ENCODE results near the gene TACC2. TPM values are rescaled to one million over a fixed set of nuclear protein-coding genes. Genes with fewer than 3 reads are reported as not detected.

The TACC2 gene
- total RNA-seq, 1 experiment from 2014 or later: 15.8 TPM

DNA sequence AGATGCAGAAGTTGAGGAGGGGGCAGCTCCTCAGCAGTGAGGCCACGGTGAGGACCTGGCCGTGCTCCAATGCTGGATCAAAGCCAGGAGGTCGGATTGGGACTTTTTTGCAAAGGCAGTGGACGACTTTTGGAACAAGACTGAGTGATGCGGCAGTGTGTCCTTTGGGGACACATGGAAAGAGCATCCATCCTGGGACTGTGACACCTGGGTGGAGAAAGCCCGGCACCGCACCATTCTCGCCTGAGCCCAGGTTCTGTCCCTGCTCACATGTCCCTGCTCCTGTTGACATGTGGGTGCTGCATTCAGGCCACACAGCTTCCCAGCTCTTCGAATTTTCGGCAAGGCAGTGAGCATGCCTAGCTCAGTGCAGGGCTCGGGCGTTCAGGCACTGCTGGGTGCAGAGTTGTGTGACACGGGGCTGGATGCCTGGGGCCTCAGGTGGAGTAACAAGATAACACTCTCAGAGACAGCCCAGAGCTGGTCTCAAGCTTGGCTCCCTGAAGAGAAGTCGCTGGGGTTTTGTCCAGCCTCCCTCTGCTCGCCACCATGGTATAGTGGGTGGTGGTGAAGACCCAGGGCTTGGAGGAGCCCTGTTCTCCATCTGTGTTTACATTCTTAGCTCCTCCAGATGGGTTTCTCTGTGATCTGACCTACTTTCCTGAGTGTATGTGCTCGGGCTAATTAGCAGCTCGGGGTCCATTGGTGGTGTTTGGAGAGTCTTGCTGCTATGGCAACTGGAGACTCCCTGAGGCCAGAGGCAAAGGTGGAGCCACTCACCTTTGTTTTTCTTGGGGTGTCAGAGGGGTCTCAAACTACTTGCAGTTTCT, 170.4 kb downstream of the TACC2 start:
- Histone ChIP-seq H3K27ac (no peak overlapping the region), H3K36me3 (ENCODE audit: low read depth) (no peaks in the 10 kb centered on the region), H3K4me1 (replicated peaks; ENCODE audit: insufficient read depth) (no peaks in the 10 kb centered on the region), H3K4me2 (no peak overlapping the region), H3K9me2 (ENCODE audit: insufficient read depth) (no peaks in the 10 kb centered on the region), H3K4me3 (no peak overlapping the region), H3F3A (ENCODE audit: insufficient read depth, low read depth) (no peaks in the 10 kb centered on the region), H3K79me2 (ENCODE audit: low read depth) (no peaks in the 10 kb centered on the region), H2AFZ (no peak overlapping the region), H3K27me3 (ENCODE audit: insufficient read depth, low read depth) (no peaks in the 10 kb centered on the region), H3K9me3 (ENCODE audit: insufficient read depth, low read depth) (no peaks in the 10 kb centered on the region), H4K20me1 (ENCODE audit: insufficient read depth) (no peaks in the 10 kb centered on the region)
- intact Hi-C loops (cut with micrococcal nuclease; ENCODE audit: unreplicated experiment): no loop called here
- BruUV-seq (replicated peaks): no TSS peak
- TF ChIP-seq EZH2 (IDR thresholded peaks at IDR 0.05; ENCODE audit: low read depth): no peak
- TF ChIP-seq, protein P1, sequence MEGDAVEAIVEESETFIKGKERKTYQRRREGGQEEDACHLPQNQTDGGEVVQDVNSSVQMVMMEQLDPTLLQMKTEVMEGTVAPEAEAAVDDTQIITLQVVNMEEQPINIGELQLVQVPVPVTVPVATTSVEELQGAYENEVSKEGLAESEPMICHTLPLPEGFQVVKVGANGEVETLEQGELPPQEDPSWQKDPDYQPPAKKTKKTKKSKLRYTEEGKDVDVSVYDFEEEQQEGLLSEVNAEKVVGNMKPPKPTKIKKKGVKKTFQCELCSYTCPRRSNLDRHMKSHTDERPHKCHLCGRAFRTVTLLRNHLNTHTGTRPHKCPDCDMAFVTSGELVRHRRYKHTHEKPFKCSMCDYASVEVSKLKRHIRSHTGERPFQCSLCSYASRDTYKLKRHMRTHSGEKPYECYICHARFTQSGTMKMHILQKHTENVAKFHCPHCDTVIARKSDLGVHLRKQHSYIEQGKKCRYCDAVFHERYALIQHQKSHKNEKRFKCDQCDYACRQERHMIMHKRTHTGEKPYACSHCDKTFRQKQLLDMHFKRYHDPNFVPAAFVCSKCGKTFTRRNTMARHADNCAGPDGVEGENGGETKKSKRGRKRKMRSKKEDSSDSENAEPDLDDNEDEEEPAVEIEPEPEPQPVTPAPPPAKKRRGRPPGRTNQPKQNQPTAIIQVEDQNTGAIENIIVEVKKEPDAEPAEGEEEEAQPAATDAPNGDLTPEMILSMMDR (conservative IDR thresholded peaks at IDR 0.05): no peak
- ChIA-PET CTCF (no interaction called here), POLR2A (ENCODE audit: unreplicated experiment) (no interaction called here)
- no peak for DNase-seq

DNA sequence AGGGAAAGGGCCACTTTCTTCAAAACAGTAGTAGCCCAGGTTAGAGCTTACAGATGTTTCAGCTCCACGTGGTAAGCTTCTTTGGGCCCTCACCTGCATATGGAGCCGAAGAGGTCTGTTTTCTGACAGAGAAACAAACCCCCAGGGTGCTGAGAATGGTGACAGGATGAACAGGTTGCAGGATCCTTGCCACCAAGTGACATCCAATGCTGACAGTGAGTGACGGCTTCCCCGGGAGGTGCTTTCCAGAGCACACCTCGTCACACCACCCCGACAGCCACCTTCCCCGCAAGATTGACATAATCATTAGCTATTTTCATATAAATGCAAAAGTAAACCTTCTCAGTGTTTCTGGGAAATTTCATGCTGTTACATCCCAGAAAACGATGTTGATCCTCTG, 172.8 kb downstream of the TACC2 start:
- Histone ChIP-seq H3K79me2 (ENCODE audit: low read depth) (no peaks in the 10 kb centered on the region), H3K4me2 (no peak overlapping the region), H3K4me1 (replicated peaks; ENCODE audit: insufficient read depth) (no peaks in the 10 kb centered on the region), H3K9me3 (ENCODE audit: insufficient read depth, low read depth) (no peaks in the 10 kb centered on the region), H2AFZ (no peak overlapping the region), H3K36me3 (ENCODE audit: low read depth) (no peaks in the 10 kb centered on the region), H4K20me1 (ENCODE audit: insufficient read depth) (no peaks in the 10 kb centered on the region), H3K9me2 (ENCODE audit: insufficient read depth) (no peaks in the 10 kb centered on the region), H3K4me3 (no peak overlapping the region), H3K27ac (no peak overlapping the region), H3F3A (ENCODE audit: insufficient read depth, low read depth) (no peaks in the 10 kb centered on the region), H3K27me3 (ENCODE audit: insufficient read depth, low read depth) (no peaks in the 10 kb centered on the region)
- DNase-seq: no peak
- POLR2A ChIA-PET (ENCODE audit: unreplicated experiment): no interaction called here
- CTCF ChIA-PET: no interaction called here
- TF ChIP-seq, protein P1 (conservative IDR thresholded peaks at IDR 0.05): no peak
- no peak for TF ChIP-seq EZH2 (IDR thresholded peaks at IDR 0.05; ENCODE audit: low read depth)
- no TSS peak for BruUV-seq (replicated peaks)
- intact Hi-C loops (cut with micrococcal nuclease; ENCODE audit: unreplicated experiment): no loop called here

DNA sequence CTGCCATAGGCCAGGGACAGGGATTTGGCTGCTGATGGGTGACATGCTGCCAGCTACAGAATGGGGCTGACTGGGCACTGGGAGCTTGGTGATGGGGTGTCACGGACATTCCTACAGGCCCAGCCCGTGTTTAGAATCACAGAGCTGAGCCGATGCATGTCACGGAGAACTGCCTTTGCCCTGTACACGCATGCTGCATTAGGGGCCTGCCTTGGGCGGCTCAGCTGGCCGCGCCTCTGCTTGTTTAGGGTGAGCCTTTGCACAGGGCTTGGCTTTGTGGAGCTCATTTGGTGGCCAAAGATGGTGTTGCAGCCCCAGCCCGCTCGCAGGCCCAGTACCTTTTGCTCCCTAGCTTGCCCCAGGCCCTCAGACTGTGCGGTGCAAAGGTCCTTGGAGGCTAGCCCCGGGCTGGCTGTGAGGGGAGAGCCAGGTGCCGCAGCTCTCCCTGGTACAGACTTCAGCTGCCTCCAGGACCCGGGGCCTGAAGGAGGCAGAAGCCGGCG, 173.8 kb downstream of the TACC2 start:
- Histone ChIP-seq H3K79me2 (ENCODE audit: low read depth) (no peaks in the 10 kb centered on the region), H4K20me1 (ENCODE audit: insufficient read depth) (no peaks in the 10 kb centered on the region), H3K27me3 (ENCODE audit: insufficient read depth, low read depth) (no peaks in the 10 kb centered on the region), H3K4me1 (replicated peaks; ENCODE audit: insufficient read depth) (no peaks in the 10 kb centered on the region), H3K4me2 (no peak overlapping the region), H3K9me2 (ENCODE audit: insufficient read depth) (no peaks in the 10 kb centered on the region), H3K27ac (no peak overlapping the region), H3F3A (ENCODE audit: insufficient read depth, low read depth) (no peaks in the 10 kb centered on the region), H2AFZ (no peak overlapping the region), H3K36me3 (ENCODE audit: low read depth) (no peaks in the 10 kb centered on the region), H3K9me3 (ENCODE audit: insufficient read depth, low read depth) (no peaks in the 10 kb centered on the region), H3K4me3 (no peak overlapping the region)
- ChIA-PET POLR2A (ENCODE audit: unreplicated experiment) (no interaction called here), CTCF (no interaction called here)
- BruUV-seq (replicated peaks): no TSS peak
- intact Hi-C loops (cut with micrococcal nuclease; ENCODE audit: unreplicated experiment): no loop called here
- no peak for TF ChIP-seq EZH2 (IDR thresholded peaks at IDR 0.05; ENCODE audit: low read depth)
- TF ChIP-seq, protein P1 (conservative IDR thresholded peaks at IDR 0.05): no peak
- no peak for DNase-seq
